T-cell (primary cell): ENCODE results near the gene PCBP2. TPM values are rescaled to one million over a fixed set of nuclear protein-coding genes. Genes with fewer than 3 reads are reported as not detected.
A peak's percentile ranks its signal among the peaks of the same experiment; 100 is the strongest.

Experiments used
- ATAC-seq, 4 experiments: fragments of 200-7000 bp in 3 of 4; fragments of 150-1000 bp in 1 of 4; cut with Tn5 transposase; replicated peaks in 1 of 4; 1 replicate in 3 of 4; 2 replicates in 1 of 4; pipeline ENCODE4 v1.10.0; 2021; ENCODE audit warnings: moderate library complexity in 3 of 4, mild to moderate bottlenecking in 2 of 4, moderate number of reproducible peaks in 1 of 4
- CTCF ChIA-PET, 2 donors: fragments of 300-600 bp; sonication (Branson Sonifier 250); formaldehyde crosslinking; loops; one replicate each; lab custom pipeline; 2022; ENCODE audit warnings: antibody characterized with exemption in 2 of 2; lab: Charles Lee
- POLR2A ChIA-PET, 2 donors: fragments of 300-600 bp; sonication (Branson Sonifier 250); formaldehyde crosslinking; loops; one replicate each; lab custom pipeline; 2022; ENCODE audit warnings: antibody characterized with exemption in 2 of 2; lab: Charles Lee
- DNase-seq, 35 experiments: peaks; one replicate each; pipeline versions ENCODE4 v3.0.0 to v3.0.0-alpha.2; 2013 to 2023
- H3K27ac ChIP-seq: one replicate; pipeline ENCODE4 v1.5.1; 2013; ENCODE audit warnings: low read length
- H3K27me3 ChIP-seq, 2 experiments: replicated peaks in 1 of 2; 1 replicate in 1 of 2; 2 replicates in 1 of 2; pipeline versions ENCODE4 v1.6.1 to v1.7.0; 2013; ENCODE audit warnings: low read length in 1 of 2, mixed read lengths in 1 of 2; ENCODE audit not compliant: control insufficient read depth in 2 of 2, insufficient read depth in 2 of 2; ENCODE audit errors: extremely low read depth in 1 of 2
- H3K36me3 ChIP-seq, 2 donors: 1 replicate in 1 of 2; 2 replicates in 1 of 2; pipeline versions ENCODE4 v1.6.1 to v1.7.0; 2013; ENCODE audit warnings: low read length in 1 of 2; ENCODE audit not compliant: control insufficient read depth in 2 of 2, insufficient read depth in 1 of 2; ENCODE audit errors: extremely low read depth in 1 of 2
- H3K4me1 ChIP-seq, 2 experiments: 1 replicate in 1 of 2; 2 replicates in 1 of 2; pipeline versions ENCODE4 v1.6.1 to v1.7.0; 2013; ENCODE audit warnings: low read length in 2 of 2, mixed read lengths in 1 of 2; ENCODE audit not compliant: insufficient read depth in 2 of 2, control insufficient read depth in 1 of 2; ENCODE audit errors: extremely low read depth in 1 of 2
- H3K4me3 ChIP-seq, 2 donors: 1 replicate in 1 of 2; 2 replicates in 1 of 2; pipeline versions ENCODE4 v1.5.1 to v1.7.0; 2013; ENCODE audit warnings: mild to moderate bottlenecking in 2 of 2, low read length in 1 of 2, moderate library complexity in 1 of 2; ENCODE audit not compliant: control insufficient read depth in 1 of 2; ENCODE audit errors: extremely low read depth in 1 of 2
- H3K9me3 ChIP-seq: 2 replicates; pipeline ENCODE4 v1.7.0; 2013
- H3K27ac Mint-ChIP-seq, 2 donors: one replicate each; pipeline ENCODE4 v1.8.0; 2020 to 2021; ENCODE audit warnings: mild to moderate bottlenecking in 2 of 2, mixed read lengths in 2 of 2
- H3K27me3 Mint-ChIP-seq, 2 donors: one replicate each; pipeline ENCODE4 v1.8.0; 2021 to 2022; ENCODE audit warnings: mixed read lengths in 2 of 2
- H3K36me3 Mint-ChIP-seq: one replicate; pipeline ENCODE4 v1.8.0; 2021; ENCODE audit warnings: mixed read lengths
- H3K4me1 Mint-ChIP-seq, 3 donors: one replicate each; pipeline ENCODE4 v1.8.0; 2020 to 2022; ENCODE audit warnings: mixed read lengths in 3 of 3, mild to moderate bottlenecking in 1 of 3
- H3K4me3 Mint-ChIP-seq, 3 donors: one replicate each; pipeline ENCODE4 v1.8.0; 2020 to 2022; ENCODE audit warnings: mild to moderate bottlenecking in 3 of 3, mixed read lengths in 3 of 3, moderate library complexity in 3 of 3
- H3K9me3 Mint-ChIP-seq, 3 donors: one replicate each; pipeline ENCODE4 v1.8.0; 2020 to 2022; ENCODE audit warnings: mixed read lengths in 3 of 3
- WGBS: methylation state at CpG from one replicate; pipeline ENCODE4 v1.1.5; 2013; ENCODE audit warnings: missing lambda C conversion rate; ENCODE audit not compliant: insufficient coverage; 5-methylcytosine and 5-hydroxymethylcytosine counted together
- total RNA-seq, 35 experiments: library from RNA in 6 of 35; stranded (reverse) in 6 of 35; fragments of 120-200 nt in 1 of 35; gene quantifications; one replicate each; pipeline versions ENCODE4 v1.2.1 to v1.2.4 and lab custom pipeline; 2013 to 2026

The PCBP2 gene
- total RNA-seq, 5 donors from 2014 or later (not counting 1 experiment from before 2014, with no cell fraction given), result 707 to 1,066 (median 764) TPM

GRCh38 chr12:53456654-53457366, 4.9 kb downstream of the PCBP2 start:
- H3K4me3 Mint-ChIP-seq, result peak overlapping the region in 1 of 3 donors; percentile 37
- H3K27ac ChIP-seq, result no peak overlapping the region
- H3K9me3 Mint-ChIP-seq, result no peaks in the 10 kb centered on the region
- DNase-seq (no peak), ATAC-seq (no peak)
- H3K36me3 Mint-ChIP-seq, result peaks cover 56% of the 10 kb centered on the region
- H3K36me3 ChIP-seq, result peaks cover 6 to 79% of the 10 kb centered on the region in 2 donors
- H3K27me3 ChIP-seq, result no peaks in the 10 kb centered on the region
- H3K9me3 ChIP-seq, result no peaks in the 10 kb centered on the region
- ChIA-PET POLR2A (interaction anchor here in 1 of 2 donors (0.6 kb wide), 1 partner anchor 35 kb away, joined by 4 read pairs; no protein-coding TSS in a partner anchor), CTCF (interaction anchor here in 1 of 2 donors (0.6 kb wide), 1 partner anchor 37 kb away, joined by 3 read pairs; no protein-coding TSS in a partner anchor)
- 94% methylated on average over 2 of the region's 6 CpGs for WGBS
- H3K27me3 Mint-ChIP-seq, result no peaks in the 10 kb centered on the region
- H3K4me1 ChIP-seq, result peaks cover 13 to 14% of the 10 kb centered on the region in 2 experiments
- peak overlapping the region in 1 of 2 donors; percentile 39 for H3K27ac Mint-ChIP-seq
- no peak overlapping the region for H3K4me3 ChIP-seq
- peaks cover 45 to 50% (median 47%) of the 10 kb centered on the region in 3 donors for H3K4me1 Mint-ChIP-seq

DNA sequence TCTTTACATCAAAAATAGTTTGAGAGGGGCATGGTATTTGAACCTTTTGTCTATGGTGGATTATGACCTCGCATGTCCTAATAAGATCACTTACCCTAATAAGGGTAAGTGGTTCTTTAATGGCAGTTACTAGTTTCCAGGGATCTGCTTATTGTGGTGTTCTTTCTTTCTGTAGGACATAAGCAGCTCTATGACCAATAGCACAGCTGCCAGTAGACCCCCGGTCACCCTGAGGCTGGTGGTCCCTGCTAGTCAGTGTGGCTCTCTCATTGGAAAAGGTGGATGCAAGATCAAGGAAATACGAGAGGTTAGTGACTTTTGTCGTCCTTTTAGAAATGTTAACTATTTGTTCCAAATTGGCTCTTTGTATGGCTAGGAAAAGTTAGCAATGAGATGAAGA, 7.2 kb downstream of the PCBP2 start:
- Mint-ChIP-seq H3K27me3 (no peaks in the 10 kb centered on the region), H3K27ac (no peak overlapping the region), H3K36me3 (peaks cover 72% of the 10 kb centered on the region), H3K9me3 (no peaks in the 10 kb centered on the region), H3K4me1 (peaks cover 44 to 50% (median 45%) of the 10 kb centered on the region in 3 donors), H3K4me3 (no peak overlapping the region)
- H3K27me3 ChIP-seq, result no peaks in the 10 kb centered on the region
- POLR2A ChIA-PET, result interaction anchor here in 1 of 2 donors (0.6 to 0.9 kb wide), 3 partner anchors 9 to 388 kb away, joined by 3 to 9 read pairs (median 5); no protein-coding TSS in a partner anchor
- H3K36me3 ChIP-seq, result peaks cover 8 to 99% of the 10 kb centered on the region in 2 donors
- WGBS, result 93% methylated on average over 2 of the region's 4 CpGs
- DNase-seq, result no peak
- H3K27ac ChIP-seq, result no peak overlapping the region
- H3K4me3 ChIP-seq, result no peak overlapping the region
- H3K4me1 ChIP-seq, result peaks cover 6 to 7% of the 10 kb centered on the region in 2 experiments
- CTCF ChIA-PET, result interaction anchor here (0.6 to 0.7 kb wide), 3 partner anchors 15 to 107 kb away, joined by 3 to 4 read pairs (median 3); no protein-coding TSS in a partner anchor
- no peaks in the 10 kb centered on the region for H3K9me3 ChIP-seq
- ATAC-seq, result no peak

DNA sequence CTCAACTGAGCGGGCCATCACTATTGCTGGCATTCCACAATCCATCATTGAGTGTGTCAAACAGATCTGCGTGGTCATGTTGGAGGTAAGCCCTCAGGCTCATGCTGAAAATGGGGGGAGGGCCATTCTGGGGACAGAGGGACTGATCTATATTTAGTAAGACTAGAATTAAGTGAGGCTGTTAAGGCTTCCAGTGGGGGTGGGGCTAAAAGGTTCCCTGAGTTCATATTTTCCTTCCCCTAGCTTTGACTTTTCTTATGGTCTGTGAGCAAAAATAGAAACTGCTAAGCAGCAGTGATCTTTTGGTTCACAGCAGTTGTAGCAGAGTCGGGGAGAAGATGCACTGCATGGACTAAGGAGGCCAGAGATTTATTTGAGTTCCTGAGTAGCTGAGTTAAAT, 9.2 kb downstream of the PCBP2 start:
- peaks cover 36 to 40% (median 36%) of the 10 kb centered on the region in 3 donors for H3K4me1 Mint-ChIP-seq
- ChIA-PET POLR2A (interaction anchor here in 1 of 2 donors (0.6 kb wide), 1 partner anchor 134 kb away, joined by 3 read pairs; no protein-coding TSS in a partner anchor), CTCF (no interaction called here)
- peak overlapping the region; percentile 44 to 52 for H3K27ac Mint-ChIP-seq
- ATAC-seq, result no peak
- H3K4me3 Mint-ChIP-seq, result peak overlapping the region in 1 of 3 donors; percentile 17
- Histone ChIP-seq H3K4me3 (no peak overlapping the region), H3K36me3 (peaks cover 11 to 99% of the 10 kb centered on the region in 2 donors), H3K27ac (no peak overlapping the region), H3K9me3 (no peaks in the 10 kb centered on the region), H3K27me3 (no peaks in the 10 kb centered on the region), H3K4me1 (peaks cover 0 to 3% of the 10 kb centered on the region in 2 experiments)
- DNase-seq, result no peak
- WGBS, result 60% methylated on average over 1 of the region's 3 CpGs
- H3K9me3 Mint-ChIP-seq, result no peaks in the 10 kb centered on the region
- H3K27me3 Mint-ChIP-seq, result no peaks in the 10 kb centered on the region
- peaks cover 63% of the 10 kb centered on the region for H3K36me3 Mint-ChIP-seq

GRCh38 chr12:53461591-53461990, 9.7 kb downstream of the PCBP2 start:
- ChIA-PET CTCF (interaction anchor here (0.5 to 1.0 kb wide), 2 partner anchors 10 to 20 kb away, joined by 3 to 7 read pairs; no protein-coding TSS in a partner anchor), POLR2A (interaction anchor here in 1 of 2 donors (0.6 kb wide), 1 partner anchor 135 kb away, joined by 3 read pairs; no protein-coding TSS in a partner anchor)
- no peak for DNase-seq
- Histone ChIP-seq H3K36me3 (peaks cover 14 to 100% of the 10 kb centered on the region in 2 donors), H3K4me1 (peaks cover 0 to 3% of the 10 kb centered on the region in 2 experiments), H3K4me3 (no peak overlapping the region), H3K27ac (no peak overlapping the region), H3K9me3 (no peaks in the 10 kb centered on the region), H3K27me3 (no peaks in the 10 kb centered on the region)
- no CpG with 5 or more reads among the region's 8 CpGs for WGBS
- Mint-ChIP-seq H3K9me3 (no peaks in the 10 kb centered on the region), H3K4me3 (no peak overlapping the region), H3K27ac (no peak overlapping the region), H3K4me1 (peaks cover 36 to 40% (median 38%) of the 10 kb centered on the region in 3 donors), H3K36me3 (peaks cover 66% of the 10 kb centered on the region), H3K27me3 (no peaks in the 10 kb centered on the region)
- ATAC-seq, result no peak

DNA sequence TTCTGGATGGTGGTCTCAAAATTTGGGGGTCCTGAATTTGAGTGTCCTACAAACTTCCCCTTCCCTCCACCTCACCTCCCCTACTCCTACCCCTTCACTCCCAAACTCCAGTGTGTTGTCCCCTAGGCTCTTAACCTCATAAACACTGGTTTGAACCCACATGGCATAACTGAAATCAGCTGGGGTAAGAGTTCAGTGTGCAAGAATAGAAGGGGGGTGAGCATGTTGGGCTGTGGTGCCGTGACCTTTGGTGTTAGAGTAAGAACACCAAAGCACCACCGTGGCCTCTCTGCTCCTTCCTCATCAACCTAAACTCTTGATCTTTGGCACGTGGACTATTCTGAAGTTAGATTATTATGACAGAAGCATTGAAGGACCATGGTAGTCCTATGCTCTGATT, 11.0 kb downstream of the PCBP2 start:
- no CpG with 5 or more reads among the region's 3 CpGs for WGBS
- ChIA-PET CTCF (no interaction called here), POLR2A (no interaction called here)
- Mint-ChIP-seq H3K4me1 (peaks cover 42 to 48% (median 45%) of the 10 kb centered on the region in 3 donors), H3K36me3 (peaks cover 72% of the 10 kb centered on the region), H3K27ac (peak overlapping the region in 1 of 2 donors; percentile 12), H3K4me3 (no peak overlapping the region), H3K27me3 (no peaks in the 10 kb centered on the region), H3K9me3 (no peaks in the 10 kb centered on the region)
- Histone ChIP-seq H3K27me3 (no peaks in the 10 kb centered on the region), H3K4me1 (peaks cover 0 to 3% of the 10 kb centered on the region in 2 experiments), H3K36me3 (peaks cover 18 to 100% of the 10 kb centered on the region in 2 donors), H3K9me3 (no peaks in the 10 kb centered on the region), H3K27ac (no peak overlapping the region), H3K4me3 (no peak overlapping the region)
- DNase-seq, result no peak
- ATAC-seq, result no peak

GRCh38 chr12:53463802-53464560, 12.1 kb downstream of the PCBP2 start:
- ChIA-PET CTCF (interaction anchor here in 1 of 2 donors (0.9 to 1.4 kb wide), 3 partner anchors 9 to 45 kb away, joined by 3 to 7 read pairs (median 4); no protein-coding TSS in a partner anchor), POLR2A (interaction anchor here in 1 of 2 donors (1.0 kb wide), 1 partner anchor 10 kb away, joined by 3 read pairs; no protein-coding TSS in a partner anchor)
- H3K4me3 Mint-ChIP-seq, result no peak overlapping the region
- H3K27ac Mint-ChIP-seq, result no peak overlapping the region
- H3K36me3 Mint-ChIP-seq, result peaks cover 71% of the 10 kb centered on the region
- no peaks in the 10 kb centered on the region for H3K9me3 Mint-ChIP-seq
- Histone ChIP-seq H3K4me3 (no peak overlapping the region), H3K27me3 (no peaks in the 10 kb centered on the region), H3K36me3 (peaks cover 26 to 99% of the 10 kb centered on the region in 2 donors), H3K9me3 (no peaks in the 10 kb centered on the region), H3K27ac (no peak overlapping the region), H3K4me1 (peaks cover 0 to 3% of the 10 kb centered on the region in 2 experiments)
- no CpG with 5 or more reads among the region's 5 CpGs for WGBS
- H3K4me1 Mint-ChIP-seq, result peaks cover 41 to 52% (median 44%) of the 10 kb centered on the region in 3 donors
- ATAC-seq (no peak), DNase-seq (no peak)
- no peaks in the 10 kb centered on the region for H3K27me3 Mint-ChIP-seq
